GM18870 (cell line): ENCODE data around the gene NCOA1.
"Not testable (repeated sequence)": the region's sequence is repeated elsewhere in the genome, so short reads cannot be mapped to it uniquely, and the experiment has no call there.

Source experiments
- ATAC-seq: cut with Tn5 transposase; IDR thresholded peaks from one replicate; pipeline ENCODE4 v1.9.1; 2021; ENCODE audit warnings: moderate library complexity; ENCODE audit not compliant: unreplicated experiment

Gene NCOA1

DNA sequence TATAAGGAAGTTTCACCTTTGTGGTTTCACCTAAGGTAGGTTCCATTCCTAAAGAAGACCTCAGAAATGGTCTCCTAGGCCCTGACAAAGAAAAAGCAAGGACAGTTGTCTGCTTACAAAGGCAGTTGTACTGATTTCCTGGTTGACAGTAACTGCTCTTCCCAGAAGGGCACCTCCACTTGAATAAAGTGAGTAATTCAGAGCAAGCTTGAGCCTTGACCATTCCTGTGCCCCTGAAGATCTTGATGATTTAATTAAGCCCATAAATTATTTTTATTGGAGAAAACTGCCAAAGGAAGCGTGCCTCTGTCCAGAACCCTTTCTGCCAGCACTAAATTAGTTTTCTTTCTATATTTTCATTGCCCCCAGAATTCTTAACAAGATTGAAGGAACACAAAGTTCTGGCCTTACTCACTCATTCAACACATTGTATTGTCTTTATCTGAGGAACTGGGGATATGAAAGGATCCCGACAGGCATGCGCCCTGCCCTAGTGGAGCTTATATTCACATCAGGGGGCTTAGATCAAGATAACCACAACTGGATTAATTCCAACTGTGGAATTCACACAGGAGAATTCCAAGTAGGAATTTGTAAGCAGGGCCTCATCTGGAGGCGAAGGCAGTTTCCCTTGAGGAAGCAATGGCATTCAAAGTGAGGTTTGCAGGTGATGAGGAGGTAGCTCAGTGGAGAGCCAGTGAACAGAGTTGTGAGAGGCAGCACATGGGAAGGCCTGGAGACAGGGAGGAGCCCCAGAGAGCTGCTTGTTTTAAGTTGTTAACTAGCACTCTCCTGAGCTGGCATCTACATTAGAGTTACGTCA lies 280.9 kb downstream of the NCOA1 start:
- ATAC-seq = no peak

DNA sequence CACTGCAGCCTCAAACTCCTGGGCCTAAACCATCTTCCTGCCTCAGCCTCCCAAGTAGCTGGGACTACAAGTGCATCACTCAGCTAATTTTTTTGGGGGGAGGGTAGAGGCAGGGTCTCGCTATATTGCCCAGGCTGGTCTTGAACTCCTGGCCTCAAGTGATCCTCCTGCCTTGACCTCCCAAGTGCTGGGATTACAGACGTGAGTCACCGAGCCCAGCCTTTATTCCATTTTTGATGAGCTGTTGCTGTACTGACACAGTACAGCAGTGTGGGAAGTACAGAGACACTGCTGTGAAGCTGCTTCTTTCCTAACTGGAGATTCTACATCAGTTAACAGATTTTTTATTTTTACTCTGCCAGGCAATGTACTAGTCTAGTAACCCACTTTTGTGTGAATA lies 283.3 kb downstream of the NCOA1 start:
- ATAC-seq = no peak

DNA sequence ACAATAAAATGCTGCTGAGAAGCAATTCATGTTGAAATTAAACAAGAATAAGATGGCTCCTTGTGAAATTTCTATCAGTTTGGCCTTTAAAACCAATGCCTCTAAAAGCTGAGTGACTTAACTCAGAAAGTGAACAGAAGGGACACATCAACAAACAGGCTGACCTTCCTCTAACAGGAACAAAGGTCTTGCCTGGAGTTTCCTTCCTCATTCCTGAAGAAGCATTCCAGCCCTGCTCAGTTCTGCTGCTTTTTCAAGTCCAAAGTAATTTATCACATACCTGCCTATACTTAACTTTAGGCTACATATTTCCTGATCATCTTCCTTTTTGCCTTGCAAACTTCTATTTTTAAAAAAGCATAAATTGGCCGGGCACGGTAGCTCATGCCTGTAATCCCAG lies 288.1 kb downstream of the NCOA1 start:
- ATAC-seq = no peak

DNA sequence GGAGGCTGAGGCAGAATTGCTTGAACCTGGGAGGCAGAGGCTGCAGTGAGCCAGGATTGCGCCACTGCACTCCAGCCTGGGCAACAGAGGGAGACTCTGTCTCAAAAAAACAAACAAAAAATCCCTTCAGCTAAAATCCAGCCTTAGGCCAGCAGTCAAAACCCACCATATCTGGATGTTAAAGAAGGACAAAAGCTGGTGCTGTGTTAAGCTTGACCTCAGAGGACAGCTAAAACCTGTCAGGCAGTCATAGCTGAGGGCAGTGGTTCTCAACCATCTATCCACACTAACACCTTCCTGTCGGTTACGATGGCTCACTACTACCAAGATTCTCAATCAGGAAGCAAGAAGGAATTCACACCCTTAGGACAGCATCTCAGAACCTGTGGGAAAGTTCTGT lies 292.6 kb downstream of the NCOA1 start:
- ATAC-seq = no peak

DNA sequence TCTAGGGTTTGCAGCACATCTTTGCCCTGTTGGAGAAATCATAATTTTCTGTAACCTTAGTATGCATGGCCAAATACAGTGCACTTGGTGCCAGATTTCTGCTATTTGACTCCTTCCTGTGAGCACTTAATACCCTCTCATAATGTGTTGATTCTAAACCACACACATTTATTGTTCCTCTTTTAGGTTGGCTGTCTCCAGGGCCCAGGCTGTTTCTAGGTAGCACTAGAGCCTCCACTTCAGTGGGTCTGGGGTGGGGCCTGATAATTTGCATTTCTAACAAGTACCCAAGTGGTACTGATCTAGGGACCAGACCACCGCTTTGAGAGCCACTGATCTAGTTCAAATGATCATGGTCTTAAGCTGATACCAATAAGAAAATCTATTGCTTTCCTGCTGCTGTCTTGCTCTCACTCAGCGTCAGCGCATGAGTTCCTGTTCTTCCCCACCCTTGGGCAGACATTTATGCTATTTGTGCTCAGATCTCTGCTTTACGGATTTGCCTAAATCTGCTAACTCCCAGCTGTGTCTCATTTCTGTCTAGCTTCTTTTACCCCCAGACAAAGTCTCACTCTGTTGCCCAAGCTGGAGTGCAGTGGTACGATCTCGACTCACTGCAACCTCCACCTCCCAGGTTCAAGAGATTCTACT lies 294.7 kb downstream of the NCOA1 start:
- ATAC-seq = peak; percentile 63

DNA sequence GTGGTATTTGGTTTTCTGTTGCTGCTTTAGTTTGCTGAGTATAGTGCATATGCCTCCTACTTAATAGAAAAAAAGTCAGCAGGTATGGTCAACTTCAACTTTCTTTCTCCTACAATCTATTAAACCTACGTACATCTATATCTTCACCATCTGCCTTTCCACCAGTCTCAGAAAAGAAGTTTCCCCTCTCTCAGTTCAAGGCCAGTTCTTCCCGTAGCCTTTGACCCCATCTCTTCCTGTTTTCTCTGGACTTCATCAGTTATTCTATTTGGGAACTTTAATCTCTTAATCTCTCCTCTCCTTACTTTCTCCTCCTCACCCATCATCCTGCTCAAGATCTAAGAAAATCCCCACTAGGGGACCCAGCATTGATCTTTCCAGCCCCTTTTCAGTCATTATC lies 296.5 kb downstream of the NCOA1 start:
- no peak for ATAC-seq

DNA sequence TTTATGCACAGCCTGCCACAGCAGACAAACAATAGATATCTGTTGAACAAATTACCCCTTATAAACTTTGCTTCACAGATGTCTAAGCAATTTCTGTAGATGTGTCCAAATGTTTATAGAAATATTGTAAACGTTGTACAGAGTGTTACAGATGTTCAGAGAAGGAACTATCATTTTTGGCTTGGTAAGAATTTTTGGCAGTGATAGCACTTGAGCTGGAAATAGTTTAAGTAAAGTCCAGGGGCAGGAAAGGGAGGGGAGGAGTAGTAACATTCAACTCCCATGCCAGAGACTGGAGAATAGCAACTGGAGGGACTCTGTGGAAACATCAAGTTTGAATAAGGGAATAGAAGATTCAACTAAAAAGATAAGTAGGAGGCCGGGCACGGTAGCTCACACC lies 297.8 kb downstream of the NCOA1 start:
- no peak for ATAC-seq

DNA sequence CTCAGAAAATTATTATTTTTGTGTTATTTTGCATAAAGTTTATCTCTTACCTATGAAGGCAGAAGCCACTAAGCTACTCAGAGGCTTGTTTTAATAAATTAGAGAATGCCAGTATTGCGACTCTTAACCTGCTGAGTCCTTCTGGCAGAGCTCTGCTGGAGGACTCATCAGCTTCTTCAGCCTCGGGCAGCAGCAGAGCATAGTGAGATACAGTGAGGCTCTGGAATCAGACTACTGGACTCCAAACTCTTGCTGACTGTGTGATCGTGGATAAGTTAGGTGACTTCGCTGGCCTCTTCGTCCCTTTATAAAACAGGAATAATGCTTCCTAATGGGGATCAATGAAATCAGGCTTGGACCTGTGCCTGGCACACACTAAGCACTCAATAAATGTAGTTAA lies 300.4 kb downstream of the NCOA1 start:
- no peak for ATAC-seq

DNA sequence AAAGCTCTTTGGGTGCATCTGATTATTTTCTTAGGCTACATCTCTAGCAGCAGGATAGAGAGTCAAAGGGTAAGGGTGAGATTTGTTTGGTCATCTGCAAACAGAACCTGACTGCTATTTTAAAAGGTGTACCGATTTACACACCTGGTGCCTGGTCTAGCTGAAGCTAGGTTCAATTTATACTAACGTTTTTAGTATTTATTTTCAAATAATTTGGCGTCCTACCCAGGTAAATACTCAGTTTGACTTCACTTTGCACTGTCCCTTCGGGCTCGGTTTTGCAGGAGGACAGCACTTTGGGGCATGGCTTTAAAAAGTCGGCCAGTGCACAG lies 301.5 kb downstream of the NCOA1 start:
- ATAC-seq = no peak

DNA sequence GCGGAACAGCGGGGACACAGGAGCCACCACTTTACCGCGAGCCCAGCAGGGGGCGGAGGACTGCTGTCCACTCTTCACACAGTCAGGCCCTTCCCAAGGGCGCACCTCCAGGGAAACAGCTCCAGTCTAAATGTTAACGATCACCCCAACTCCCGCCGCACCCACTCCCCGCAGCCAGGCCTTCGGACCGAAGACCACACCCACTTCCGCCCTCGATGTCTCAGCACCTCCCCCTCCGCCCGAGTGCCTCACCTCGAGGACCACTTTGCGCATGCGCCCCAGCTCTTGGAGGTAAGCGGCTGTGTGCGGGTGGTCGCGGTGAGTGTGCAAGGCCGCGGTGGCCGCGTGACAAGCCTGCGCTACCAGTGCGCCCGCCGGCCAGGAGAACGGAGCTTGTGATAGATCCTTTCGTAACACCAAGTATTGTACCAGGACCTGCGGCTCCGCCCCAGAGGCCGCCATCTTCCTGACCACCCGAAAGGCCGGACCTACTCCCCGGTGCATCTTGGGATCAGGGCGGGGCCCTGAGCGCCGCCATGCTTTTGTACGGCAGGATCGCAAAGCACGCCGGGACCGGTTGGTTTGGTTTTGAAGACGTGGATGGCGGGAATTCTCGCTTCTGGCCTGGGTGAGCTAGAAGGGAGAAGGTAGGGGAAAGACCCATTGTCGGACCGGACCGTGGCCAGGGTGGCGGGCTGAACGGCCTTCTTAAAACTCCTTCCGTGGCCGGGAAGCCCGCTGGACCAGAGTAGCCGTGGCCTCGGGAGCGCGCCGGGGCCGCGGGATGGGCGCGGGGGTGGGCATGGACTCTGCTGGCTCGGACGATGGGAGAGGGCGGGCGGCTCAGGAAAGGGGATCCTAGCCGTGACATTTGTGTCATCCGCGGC lies 302.1 kb downstream of the NCOA1 start, which contains the start of the genes CENPO and PTRHD1:
Gene CENPO, plus strand, starts transcription at position 552 of the 887 bp plus-strand sequence. CDS start 495 bp downstream, outside the sequence.
Gene PTRHD1, minus strand, starts transcription at position 518 of the 887 bp plus-strand sequence. Its CDS starts 14 bp downstream, at position 504.
- ATAC-seq = peak; percentile 83

DNA sequence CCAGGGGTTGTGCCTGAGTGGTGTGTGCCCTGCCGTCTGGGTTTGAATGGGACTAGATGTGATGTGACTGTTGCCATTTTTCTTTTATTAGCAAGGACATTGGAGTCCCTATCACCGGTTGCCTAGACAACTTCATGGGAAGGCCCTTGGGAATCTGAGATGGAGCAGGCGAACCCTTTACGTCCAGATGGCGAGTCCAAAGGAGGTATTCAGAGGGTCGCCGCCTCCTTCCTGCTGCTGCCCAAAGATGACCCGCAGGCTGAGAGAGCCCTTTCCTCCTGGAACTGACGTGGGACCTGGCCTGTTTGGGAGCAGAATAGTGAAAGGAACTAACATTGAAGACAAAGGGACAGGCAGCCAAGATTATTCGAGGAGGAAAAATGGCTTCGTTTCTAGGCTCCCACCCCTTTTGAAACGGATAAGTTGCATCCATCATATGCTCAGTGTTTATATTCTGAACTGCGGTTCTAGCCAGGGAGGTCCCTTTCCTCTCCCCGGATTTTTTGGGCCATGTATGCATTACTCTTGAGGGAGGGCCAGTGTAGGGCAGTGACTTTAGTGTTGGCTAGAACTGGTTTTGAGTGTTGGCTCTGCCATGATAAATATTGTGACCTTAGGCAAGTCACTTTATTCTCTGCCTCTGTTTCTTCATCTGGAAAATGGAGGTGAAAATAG lies 302.8 kb downstream of the NCOA1 start:
- ATAC-seq = peak; percentile 9

DNA sequence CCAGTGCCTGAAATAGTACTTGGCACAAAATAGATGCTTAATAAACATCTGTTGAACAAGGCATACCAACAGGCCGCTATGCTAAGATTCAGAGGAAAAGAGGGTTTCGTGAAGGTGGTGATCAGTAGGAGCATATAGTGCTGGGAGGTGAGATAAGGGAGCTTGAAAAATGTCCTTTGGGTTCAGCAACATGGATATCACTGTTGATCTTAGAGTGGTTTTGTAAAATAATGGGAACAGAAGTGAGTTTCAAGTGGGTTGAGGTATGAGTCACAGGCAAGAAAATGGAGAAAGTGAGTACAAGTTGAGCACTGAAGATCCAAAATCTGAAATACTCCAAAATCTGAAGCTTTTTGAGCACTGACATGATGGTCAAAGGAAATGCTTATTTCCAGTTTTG lies 306.6 kb downstream of the NCOA1 start:
- ATAC-seq = no peak

DNA sequence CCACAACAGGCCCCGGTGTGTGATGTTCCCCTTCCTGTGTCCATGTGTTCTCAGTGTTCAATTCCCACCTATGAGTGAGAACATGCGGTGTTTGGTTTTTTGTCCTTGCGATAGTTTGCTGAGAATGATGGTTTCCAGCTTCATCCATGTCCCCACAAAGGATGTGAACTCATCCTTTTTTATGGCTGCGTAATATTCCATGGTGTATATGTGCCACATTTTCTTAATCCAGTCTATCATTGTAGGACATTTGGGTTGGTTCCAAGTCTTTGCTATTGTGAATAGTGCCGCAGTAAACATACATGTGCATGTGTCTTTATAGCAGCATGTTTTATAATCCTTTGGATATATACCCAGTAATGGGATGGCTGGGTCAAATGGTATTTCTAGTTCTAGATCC lies 309.4 kb downstream of the NCOA1 start:
- not testable (repeated sequence) for ATAC-seq

DNA sequence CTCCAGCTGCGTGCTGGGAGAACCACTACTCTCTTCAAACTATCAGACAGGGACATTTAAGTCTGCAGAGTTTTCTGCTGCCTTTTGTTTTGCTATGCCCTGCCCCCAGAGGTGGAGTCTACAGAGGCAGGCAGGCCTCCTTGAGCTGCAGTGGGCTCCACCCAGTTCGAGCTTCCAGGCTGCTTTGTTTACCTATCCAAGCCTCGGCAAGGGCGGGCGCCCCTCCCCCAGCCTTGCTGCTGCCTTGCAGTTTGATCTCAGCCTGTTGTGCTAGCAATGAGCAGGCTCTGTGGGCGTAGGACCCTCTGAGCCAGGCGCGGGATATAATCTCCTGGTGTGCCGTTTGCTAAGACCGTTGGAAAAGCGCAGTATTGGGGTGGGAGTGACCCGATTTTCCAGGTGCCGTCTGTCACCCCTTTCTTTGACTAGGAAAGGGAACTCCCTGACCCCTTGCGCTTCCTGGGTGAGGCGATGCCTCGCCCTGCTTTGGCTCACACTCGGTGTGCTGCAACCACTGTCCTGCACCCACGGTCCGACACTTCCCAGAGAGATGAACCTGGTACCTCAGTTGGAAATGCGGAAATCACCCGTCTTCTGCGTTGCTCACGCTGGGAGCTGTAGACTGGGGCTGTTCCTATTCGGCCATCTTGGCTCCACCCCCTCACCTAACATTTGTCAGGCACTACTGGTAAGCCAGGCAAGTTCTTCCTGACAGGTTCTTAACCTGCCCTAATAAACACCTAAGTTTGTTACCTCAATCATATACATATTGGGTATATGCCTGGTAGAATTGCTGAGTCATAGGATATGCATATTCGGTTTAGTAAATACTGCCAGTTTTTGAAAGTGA lies 315.0 kb downstream of the NCOA1 start:
- not testable (repeated sequence) for ATAC-seq

DNA sequence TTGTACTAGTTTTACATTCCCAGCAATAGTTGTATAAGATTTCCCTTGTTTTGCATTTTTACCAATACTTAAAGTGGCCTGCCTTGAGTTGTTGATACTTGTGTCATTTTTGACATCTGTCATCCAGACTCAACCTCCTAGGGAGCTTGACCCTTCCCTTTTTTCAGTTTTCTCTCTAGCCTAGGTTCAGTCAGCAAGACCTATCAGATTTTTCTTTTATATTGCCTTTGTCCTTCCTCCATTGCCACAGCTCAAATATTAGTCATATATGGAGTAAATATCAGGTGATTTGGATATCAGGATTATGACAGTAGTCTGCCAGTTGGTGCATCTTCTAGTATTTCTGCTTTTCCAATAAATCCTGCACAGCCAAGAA lies 315.6 kb downstream of the NCOA1 start:
- ATAC-seq = no peak

DNA sequence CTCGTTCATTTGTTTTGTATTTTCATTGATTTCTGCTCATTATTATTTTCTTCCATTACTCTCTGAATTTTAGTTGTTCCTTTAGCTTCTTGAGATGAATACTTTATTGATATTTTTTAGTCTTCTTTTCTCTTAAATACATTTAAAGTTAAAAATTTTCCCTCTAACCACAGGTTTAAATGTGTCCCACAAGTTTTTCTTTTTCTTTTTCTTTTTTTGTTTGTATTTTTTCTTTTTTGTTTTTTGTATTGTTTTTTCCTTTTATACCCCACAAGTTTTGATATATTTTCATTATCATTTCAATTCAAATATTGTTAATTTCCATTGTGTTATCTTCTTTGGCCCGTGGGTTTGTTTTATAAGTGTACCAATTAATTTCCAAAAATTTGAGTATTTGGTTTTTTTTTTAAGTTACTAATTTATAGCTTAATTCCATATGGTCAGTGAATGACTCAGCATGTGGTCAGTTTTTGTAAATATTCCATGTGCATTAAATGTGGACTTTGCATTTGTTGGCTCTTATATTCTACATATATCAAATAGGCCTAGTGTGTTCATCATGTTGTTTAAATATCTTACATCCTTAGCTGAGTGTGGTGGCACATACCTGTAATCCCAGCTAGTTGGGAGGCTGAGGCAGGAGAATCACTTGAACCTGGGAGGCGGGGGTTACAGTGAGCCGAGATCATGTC lies 318.4 kb downstream of the NCOA1 start:
- ATAC-seq = no peak

DNA sequence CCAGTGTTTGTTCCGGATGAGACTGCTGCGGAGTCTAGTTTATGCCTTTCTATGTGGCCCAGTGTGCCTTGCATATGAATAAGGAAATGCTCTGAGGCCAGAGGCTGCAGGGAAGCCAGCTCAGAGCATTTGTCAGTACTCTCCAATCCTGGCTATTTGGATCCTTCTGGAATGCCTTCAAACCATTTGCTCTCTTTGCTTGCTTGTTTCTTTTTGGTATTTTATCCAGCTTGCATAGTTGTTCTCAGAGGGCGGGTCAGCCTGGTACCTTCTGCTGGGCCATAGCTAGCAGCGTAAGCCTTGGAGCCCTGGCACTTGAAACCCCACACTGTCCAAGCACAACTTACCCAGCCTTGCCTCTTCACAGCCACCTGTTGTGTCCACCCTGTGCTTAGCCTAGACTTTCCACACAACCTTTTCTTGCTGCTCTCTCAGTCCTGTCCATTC lies 322.7 kb downstream of the NCOA1 start:
- no peak for ATAC-seq

DNA sequence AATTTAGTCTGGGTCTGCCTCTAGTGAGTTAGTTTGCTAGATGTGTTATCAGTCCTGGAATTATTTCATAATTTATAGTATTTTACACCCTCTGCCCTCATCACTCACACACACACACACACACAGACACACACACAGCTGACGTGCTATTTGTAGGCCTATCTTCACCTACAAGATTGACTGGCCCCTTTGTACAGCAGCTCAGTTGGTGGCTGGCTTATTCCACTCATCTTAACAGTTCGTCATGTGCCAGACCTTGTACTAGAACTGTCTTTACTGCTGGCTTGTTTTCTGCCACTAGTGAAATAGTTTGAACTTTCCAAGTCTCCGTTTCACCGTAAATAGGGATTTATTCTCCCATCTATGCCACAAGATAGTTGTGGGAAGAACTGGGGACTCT lies 323.5 kb downstream of the NCOA1 start:
- ATAC-seq = no peak

DNA sequence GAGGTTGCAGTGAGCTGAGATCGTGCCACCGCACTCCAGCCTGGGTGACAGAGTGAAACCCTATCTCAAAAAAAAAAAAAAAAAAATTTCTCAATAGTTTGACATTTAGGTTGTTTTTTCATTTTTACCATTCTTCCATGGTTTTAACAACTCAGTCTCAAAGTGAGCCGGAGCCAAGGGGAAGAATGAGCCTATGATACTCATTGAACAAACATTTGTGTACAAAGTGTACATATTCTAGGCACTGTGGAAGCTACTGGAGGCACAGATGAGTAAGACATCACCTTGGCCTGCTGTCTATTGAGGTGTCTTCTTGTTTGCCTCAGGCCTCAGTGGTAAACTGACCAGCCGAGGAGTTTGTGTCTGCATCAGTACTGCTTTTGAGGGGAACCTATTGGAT lies 324.1 kb downstream of the NCOA1 start:
- ATAC-seq = no peak
